Left renal cortex interstitium (tissue), 4 donors: ENCODE measurements around the gene DUT. TPM values are rescaled to one million over a fixed set of nuclear protein-coding genes. Genes with fewer than 3 reads are reported as not detected.

Source experiments
- DNase-seq, 4 donors: peaks; one replicate each; pipeline ENCODE4 v3.0.0-alpha.2; 2013; ENCODE audit warnings: low read depth in 4 of 4, low spot score in 2 of 4, missing footprints in 1 of 4
- polyA plus RNA-seq, 4 donors: library from polyadenylated mRNA; unstranded; fragments of 120-200 nt; gene quantifications; one replicate each; pipeline ENCODE4 v1.2.1, GENCODE V29; 2013; ENCODE audit not compliant: insufficient read length in 4 of 4

Gene DUT
- polyA plus RNA-seq, 4 donors = 139 to 194 (median 172) TPM

DNA sequence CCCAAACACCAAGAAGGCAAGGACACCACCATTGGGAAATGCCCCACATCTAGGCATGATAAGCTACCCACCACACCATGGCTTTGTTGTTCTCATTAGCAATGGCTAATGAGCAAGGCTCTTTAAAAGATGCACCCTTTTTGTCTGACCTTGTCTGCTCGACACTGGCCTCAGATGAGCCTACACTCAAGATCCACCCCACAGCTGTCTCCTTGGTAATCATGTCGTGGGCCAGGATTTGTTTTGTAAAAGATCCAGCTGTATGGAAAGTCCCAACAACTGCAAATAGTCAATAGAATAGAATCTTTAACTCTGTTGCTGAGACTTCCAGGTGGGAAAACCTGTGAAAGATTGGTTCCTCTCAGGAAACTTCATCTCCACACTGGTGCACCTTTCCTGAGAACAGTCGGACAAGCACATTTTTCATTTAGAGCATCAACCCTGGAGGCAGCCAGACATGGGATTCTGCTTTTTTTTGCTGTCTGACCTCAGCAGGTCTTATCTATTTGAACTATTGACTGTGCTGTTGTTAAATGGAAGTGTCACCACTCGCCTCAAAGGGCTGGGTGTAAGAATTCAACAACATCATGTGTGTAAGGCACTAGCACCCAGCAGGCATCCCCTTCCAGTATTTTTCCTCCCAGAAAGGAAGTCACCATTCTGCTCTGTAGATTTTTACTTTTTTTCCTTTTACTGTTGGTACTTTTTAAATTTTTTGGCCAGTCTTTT lies 35.5 kb downstream of the DUT start:
- no peak for DNase-seq

DNA sequence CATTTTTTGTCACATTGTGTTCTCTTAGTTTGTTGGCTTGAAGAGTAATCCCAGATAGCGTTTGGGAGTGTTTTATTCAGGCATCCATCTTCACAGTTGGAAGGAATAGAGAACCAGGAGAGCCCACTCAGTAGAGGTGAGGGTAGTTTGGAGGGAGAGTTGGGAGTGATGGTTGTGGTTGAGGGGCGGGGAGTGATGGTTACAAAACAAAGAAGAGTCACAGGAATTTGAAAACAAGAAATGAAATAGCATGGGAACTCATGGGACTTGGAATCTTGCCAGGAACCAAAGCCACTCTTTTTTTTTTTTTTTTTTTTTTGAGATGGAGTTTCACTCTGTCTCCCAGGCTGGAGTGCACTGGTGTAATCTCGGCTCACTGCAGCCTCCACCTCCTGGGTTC lies 36.3 kb downstream of the DUT start:
- DNase-seq = no peak

DNA sequence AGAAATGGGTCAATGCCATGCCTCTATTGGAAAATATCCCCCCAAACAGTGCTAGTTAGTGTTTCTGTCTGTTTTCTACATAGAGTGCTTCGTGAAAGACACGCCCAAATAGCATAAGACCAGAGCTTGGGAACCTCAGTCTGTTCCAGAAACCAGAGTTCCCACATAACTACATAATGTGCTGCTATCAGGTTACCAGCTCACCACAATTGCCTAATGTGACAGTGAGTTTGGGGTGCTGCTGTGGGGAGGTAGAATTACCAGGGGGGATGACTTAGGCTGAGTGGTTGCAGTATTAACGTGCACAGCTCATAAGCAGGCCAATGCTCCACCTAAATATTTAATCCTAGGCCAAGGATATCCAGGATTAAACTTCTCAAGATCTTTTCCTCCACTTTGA lies 39.2 kb downstream of the DUT start:
- DNase-seq = no peak

- no peak for DNase-seq
These were observed 40.3 kb downstream of the DUT start for GRCh38 chr15:48371550-48371949.

DNA sequence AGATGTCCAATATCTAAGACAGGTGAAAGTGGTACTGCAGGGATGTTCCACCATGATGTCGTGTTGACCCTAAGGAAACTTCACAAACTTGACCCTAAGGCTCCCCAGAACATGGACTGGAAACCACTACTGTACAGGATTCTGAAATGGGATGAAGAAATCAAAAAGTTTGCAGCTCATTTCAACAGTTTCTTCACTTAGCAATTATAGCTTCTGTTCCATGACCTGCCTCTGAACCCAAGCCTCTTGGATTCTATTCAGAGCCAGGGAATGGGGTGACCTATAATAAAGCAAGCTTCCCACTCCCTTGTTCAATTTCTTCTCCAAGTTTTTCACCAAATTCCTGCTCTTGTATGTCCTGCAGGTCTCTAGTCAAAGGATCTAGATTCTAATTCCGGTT lies 40.7 kb downstream of the DUT start:
- no peak for DNase-seq

DNA sequence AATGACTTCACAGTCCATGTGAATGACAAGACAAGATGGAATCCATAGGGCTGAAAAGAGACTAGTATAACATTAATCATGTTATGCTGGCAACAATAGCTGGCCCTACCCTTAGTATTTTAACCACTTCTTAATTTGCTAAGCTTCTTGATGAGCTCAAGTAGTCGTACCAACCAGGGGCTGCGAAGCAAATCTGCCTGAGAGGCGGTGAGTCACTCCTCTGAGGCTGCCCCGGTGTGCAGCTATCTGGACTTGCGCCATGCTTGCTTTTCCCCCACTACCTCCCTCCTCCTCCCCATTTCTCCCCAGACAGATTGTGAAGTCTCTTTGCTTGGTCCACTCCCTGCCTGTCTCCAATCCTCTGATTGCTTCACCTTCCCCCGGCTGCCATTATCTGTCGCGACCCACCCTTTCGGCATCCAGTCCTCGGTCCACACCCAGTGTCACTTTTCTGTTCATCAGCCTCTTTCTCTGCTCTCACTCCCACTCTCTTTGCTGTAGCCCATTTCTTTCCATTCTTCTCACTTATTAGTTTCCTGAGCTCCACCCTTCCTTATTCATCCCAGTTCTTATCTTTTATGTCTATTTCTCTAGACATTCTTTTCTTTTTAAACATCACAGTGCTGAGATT lies 42.7 kb downstream of the DUT start:
- DNase-seq = no peak

DNA sequence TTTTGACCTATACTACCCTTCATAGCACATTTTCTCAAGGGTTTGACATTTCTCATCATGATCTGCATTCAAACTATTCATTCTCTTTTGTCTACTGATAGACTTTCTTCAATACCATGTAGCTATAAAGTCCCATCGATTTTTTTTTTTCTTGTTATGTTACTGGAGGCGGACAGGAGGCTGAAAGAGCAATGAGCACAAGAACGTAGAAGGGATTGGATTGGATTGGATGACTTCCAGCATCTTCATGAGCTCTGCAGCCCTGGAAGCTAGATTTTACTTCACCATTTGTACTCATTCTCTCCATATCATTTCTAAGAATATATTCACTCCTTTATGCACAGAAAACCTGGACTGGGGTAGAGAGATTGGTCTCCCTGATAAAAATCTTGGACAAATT lies 43.2 kb downstream of the DUT start:
- no peak for DNase-seq

DNA sequence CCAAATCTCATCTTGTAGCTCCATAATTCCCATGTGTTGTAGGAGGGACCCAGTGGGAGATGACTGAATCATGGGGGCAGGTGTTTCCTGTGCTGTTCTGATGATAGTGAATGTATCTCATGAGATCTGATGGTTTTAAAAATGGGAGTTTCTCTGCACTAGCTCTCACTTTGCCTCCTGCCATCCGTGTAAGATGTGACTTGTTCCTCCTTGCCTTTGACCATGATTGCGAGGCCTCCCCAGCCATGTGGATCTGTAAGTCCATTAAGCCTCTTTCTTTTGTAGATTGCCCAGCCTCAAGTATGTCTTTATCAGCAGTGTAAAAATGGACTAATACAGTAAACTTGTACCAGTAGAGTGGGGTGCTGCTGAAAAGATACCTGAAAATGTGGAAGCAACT lies 44.5 kb downstream of the DUT start:
- no peak for DNase-seq

DNA sequence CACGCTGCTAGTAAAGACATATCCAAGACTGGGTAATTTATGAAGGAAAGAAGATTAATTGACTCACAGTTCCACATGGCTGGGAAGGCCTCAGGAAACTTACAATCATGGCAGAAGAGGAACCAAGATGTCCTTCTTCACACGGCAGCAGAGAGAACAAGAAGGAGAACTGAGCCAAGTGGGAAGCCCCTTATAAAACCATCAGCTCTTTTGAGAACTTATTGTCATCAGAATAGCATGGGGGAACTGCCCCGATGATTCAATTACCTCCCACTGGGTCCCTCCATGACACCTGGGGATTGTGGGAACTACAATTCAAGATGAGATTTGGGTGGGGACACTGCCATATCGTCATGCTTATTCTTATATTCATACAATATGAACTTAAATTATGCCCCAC lies 49.0 kb downstream of the DUT start:
- DNase-seq = no peak

- no peak for DNase-seq
These were observed 50.6 kb downstream of the DUT start for GRCh38 chr15:48381861-48382260.

- DNase-seq = no peak
These were observed 51.8 kb downstream of the DUT start for GRCh38 chr15:48383031-48383430.

GRCh38 chr15:48384616-48385015 lies 53.4 kb downstream of the DUT start:
- DNase-seq = no peak

DNA sequence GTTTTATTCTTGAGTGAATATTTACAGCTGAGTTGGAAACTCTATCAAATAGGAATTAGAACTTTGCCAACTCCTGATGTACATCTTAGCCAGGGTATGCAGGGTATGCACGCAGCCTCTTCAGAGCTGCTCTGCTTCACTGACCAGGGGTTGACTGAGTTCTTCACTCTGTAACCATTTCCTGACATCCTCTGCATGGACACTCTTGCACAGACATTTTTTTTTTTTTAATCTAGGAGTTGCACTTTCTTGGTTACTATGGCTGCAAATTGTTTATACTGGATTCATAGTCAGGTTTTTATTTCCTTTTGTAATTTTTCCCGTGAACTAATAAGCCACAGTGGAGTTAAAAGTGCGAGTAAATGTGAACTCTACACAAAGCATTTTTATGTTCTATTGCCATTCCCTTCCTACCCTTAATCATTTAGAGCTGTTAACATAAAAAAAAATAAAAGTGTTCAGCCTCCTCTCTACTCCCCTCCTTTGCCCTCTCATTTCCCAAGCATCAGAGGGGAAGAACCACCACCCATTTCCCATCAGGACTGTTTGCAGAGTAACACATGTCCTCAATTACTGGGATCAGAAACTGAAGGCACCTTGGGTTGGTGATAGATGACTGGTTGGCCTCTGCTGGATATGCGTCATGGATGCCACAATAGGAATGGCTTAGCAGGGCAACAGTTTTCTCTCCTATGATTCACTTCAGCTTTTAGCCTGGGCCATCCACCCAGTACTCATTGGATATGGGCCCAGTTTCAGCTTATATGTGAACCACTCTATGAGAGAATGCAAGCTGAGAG lies 54.0 kb downstream of the DUT start:
- DNase-seq = no peak

- DNase-seq = no peak
These were observed 57.0 kb downstream of the DUT start for GRCh38 chr15:48388016-48388851.

DNA sequence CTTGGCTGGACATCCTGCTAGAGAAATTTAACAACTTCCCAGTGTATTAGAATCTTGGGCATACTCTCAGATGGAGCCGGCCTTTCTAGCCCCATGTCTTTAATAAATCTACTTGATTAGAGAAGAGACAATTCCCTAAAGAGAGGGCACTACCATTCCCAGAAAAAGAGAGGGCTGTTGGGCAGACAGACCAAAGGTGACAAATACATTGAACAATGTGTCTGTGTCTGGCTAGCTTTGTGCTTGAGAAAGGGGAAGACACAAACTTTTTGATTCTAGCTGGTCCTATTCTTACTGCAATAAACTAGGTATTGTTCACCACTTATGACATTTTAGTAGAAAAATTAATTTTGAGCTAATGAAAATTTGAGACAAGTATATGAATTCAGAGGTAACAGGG lies 57.7 kb downstream of the DUT start:
- DNase-seq = no peak

DNA sequence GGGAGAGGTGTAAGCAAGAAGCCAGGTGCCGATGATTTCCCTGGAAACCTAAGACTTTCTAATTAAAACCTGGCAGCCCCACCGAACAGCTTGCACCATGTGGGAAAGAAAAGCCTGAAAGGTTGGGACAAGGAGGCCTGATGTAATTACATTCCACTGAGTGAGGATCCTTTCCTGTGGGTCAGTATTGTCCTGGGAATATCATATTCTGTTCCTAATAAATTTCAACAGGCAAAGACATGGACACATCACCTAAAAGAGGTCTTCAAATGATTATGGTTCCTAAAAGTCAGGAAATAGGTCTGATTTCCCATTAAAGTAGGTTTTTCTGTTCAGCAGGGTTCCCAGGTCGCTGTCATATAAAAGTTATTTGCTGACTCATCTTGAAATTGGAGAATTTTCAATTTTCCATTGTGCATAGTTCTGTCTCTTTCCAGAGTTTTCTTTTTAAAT lies 58.5 kb downstream of the DUT start:
- DNase-seq = no peak

- no peak for DNase-seq
These were observed 60.7 kb downstream of the DUT start for GRCh38 chr15:48391950-48392349.

- DNase-seq = no peak
These were observed 61.1 kb downstream of the DUT start for GRCh38 chr15:48392356-48392755.
